Measurements from ENCODE around the gene WDR82. TPM values are rescaled to one million over a fixed set of nuclear protein-coding genes. Genes with fewer than 3 reads are reported as not detected.
"Not testable (repeated sequence)": the region's sequence is repeated elsewhere in the genome, so short reads cannot be mapped to it uniquely, and the experiment has no call there.

The WDR82 gene
- total and polyA plus RNA-seq, 12 donors, result 23.8 to 84.0 (median 54.4) TPM

DNA sequence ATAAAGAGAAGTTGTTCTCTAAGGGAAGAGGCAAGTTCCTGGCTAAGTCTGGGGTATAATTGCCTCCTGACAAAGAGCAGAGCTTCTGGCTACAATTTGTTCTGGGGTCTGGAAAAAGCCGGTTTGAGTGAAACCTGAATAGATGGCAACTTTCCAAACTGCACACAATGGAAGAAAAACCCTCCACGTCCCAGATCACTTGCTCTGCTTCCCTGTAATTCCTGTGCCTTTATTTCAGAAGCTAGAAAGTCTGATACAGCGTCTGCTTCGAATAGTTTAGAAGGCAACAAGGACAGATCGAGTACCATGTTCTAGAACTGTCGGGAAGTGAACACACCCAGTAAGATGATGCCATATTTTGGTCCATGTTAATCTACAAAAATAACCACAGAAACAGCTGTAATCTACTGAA, 1.6 kb upstream of the WDR82 start:
- intact Hi-C loops (cut with DNase I), result no loop called here
- H3K27me3 ChIP-seq, result no peaks in the 10 kb centered on the region
- peak in 2 of 7 donors; percentile 7 to 46 for DNase-seq
- H3K4me1 ChIP-seq (replicated peaks in 1 of 2), result peaks cover 25 to 50% of the 10 kb centered on the region in 2 donors
- TF ChIP-seq, protein P1, sequence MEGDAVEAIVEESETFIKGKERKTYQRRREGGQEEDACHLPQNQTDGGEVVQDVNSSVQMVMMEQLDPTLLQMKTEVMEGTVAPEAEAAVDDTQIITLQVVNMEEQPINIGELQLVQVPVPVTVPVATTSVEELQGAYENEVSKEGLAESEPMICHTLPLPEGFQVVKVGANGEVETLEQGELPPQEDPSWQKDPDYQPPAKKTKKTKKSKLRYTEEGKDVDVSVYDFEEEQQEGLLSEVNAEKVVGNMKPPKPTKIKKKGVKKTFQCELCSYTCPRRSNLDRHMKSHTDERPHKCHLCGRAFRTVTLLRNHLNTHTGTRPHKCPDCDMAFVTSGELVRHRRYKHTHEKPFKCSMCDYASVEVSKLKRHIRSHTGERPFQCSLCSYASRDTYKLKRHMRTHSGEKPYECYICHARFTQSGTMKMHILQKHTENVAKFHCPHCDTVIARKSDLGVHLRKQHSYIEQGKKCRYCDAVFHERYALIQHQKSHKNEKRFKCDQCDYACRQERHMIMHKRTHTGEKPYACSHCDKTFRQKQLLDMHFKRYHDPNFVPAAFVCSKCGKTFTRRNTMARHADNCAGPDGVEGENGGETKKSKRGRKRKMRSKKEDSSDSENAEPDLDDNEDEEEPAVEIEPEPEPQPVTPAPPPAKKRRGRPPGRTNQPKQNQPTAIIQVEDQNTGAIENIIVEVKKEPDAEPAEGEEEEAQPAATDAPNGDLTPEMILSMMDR (IDR thresholded peaks at IDR 0.05), result no peak
- TF ChIP-seq POLR2A (IDR thresholded peaks at IDR 0.05), result no peak
- H3K9me3 ChIP-seq (replicated peaks in 1 of 3), result no peaks in the 10 kb centered on the region
- no peaks in the 10 kb centered on the region for H3K36me3 ChIP-seq (replicated peaks in 1 of 2)
- WGBS, 4 donors, result 28 to 47% (median 42%) methylated on average over 6 of the region's 6 CpGs
- peak overlapping the region in 4 of 5 donors; percentile 29 to 100 (median 94) for H3K27ac ChIP-seq
- no peak overlapping the region for H3K4me3 ChIP-seq

DNA sequence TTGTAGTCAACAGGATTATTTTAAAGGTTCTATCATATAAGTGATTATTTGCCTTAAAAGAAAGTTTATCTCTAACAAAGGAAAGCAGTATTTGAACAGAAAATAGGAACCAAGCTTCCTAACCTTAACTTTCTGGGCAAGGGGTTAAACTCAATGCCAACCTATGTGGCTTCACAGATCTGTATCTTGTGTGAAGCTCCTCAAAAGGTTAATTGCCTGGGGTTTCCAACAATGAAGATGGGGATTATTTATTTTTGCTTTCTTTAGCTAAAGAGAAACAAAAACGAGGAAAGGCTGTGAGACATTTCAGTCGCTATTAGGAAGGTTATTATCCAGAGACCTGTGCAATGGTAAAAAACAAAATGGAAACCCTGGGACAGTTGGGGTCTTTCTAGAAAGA, 1.1 kb upstream of the WDR82 start:
- Histone ChIP-seq H3K27me3 (no peaks in the 10 kb centered on the region), H3K36me3 (replicated peaks in 1 of 2) (no peaks in the 10 kb centered on the region), H3K9me3 (replicated peaks in 1 of 3) (no peaks in the 10 kb centered on the region), H3K4me1 (replicated peaks in 1 of 2) (peaks cover 25 to 55% of the 10 kb centered on the region in 2 donors), H3K4me3 (no peak overlapping the region), H3K27ac (peak overlapping the region in 4 of 5 donors; percentile 29 to 100 (median 94))
- no peak for DNase-seq
- 26 to 38% (median 30%) methylated on average over 2 of the region's 2 CpGs for whole genome bisulfite sequencing, 4 donors
- intact Hi-C loops (cut with DNase I), result no loop called here
- TF ChIP-seq, protein P1 (IDR thresholded peaks at IDR 0.05), result no peak
- no peak for TF ChIP-seq POLR2A (IDR thresholded peaks at IDR 0.05)

DNA sequence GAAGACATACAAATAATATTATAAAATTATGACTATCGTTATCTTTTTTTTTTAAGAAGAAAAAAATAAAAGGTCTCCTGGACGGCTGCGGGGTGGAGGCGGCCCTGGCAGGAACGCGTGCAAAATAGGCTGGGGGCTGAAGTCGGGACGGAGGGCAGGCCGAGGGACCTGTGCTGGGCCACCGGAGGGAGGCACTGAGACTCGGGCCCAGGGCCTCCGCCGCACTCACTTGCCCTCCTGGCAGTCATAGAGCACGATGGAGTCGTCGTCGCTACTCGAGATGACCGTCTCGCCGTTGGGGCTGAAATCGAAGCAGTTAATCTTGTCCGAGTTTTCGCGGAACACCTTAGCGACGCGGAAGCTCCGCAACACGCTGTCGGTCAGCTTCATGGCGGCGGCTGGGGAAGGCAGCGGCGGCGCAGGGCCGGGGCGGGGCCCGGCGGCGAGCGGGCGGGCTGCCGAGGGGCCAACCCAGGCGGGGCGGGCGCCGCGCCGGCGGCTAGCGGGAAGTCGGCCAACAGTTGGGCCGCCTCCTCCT, 408 bp downstream of the WDR82 start:
- peak in 6 of 7 donors; percentile 47 to 80 (median 68) for DNase-seq
- no peak for TF ChIP-seq POLR2A (IDR thresholded peaks at IDR 0.05)
- TF ChIP-seq, protein P1 (IDR thresholded peaks at IDR 0.05), result peak in 5 of 6 experiments; percentile 20 to 56 (median 49)
- Histone ChIP-seq H3K36me3 (replicated peaks in 1 of 2) (peaks cover 0 to 4% of the 10 kb centered on the region in 2 donors), H3K27me3 (no peaks in the 10 kb centered on the region), H3K4me1 (replicated peaks in 1 of 2) (peaks cover 22 to 63% of the 10 kb centered on the region in 2 donors), H3K27ac (peak overlapping the region; percentile 27 to 100 (median 95)), H3K9me3 (replicated peaks in 1 of 3) (no peaks in the 10 kb centered on the region), H3K4me3 (peak overlapping the region; percentile 33 to 97 (median 74))
- WGBS, 4 donors, result 0% methylated on average over 15 to 54 of the region's 54 CpGs
- intact Hi-C loops (cut with DNase I), result no loop called here

DNA sequence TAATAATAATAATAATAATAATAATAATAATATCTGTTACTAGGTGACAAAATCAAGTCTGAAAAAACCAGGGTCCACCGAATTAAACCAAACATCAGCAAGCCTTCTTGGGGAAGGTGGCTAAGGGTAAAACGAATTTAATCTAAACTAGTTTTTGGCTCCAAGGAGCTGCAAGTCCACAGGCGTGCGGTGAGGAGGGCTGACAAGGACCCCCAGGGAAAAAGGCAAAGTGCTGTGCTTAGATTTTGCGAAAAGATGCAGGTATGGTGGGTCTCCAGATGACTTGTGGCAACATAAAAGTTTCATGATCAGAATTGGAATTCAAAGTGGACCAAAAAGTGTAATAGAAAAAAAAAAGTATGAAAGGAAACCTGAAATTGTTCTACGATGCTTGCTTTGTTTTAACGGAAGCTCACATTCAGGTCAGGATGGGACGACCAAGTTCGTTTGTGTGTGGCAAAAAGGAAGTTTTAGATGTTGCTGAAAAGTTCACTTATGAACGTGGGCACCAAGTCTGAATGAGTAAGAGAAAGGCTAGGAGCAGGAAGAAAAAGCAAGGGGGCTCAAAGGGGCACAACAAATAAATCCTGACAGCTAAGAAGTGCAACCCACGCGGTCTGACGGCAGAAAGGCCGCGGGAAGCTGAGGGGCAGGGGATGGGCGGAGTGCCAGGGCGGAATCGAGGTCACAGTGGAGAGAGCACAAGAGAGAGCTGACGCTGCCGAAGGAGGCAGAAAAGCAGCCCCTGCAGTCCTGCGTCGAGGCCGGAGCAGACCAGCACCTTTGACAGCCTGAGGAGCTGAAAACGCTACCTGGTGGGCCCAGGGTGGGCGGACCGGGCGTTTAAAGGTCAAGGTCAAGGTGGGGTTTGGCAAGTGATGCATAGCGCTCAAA, 1.1 kb downstream of the WDR82 start:
- 0 to 2% (median 1%) methylated on average over 28 of the region's 28 CpGs for WGBS, 4 donors
- intact Hi-C loops (cut with DNase I), result no loop called here
- Histone ChIP-seq H3K4me3 (peak overlapping the region; percentile 3 to 97 (median 62)), H3K4me1 (replicated peaks in 1 of 2) (peaks cover 22 to 63% of the 10 kb centered on the region in 2 donors), H3K27ac (peak overlapping the region; percentile 27 to 100 (median 95)), H3K9me3 (replicated peaks in 1 of 3) (no peaks in the 10 kb centered on the region), H3K27me3 (no peaks in the 10 kb centered on the region), H3K36me3 (replicated peaks in 1 of 2) (peaks cover 0 to 8% of the 10 kb centered on the region in 2 donors)
- peak; percentile 87 to 93 (median 92) for DNase-seq
- peak; percentile 67 to 89 for TF ChIP-seq POLR2A (IDR thresholded peaks at IDR 0.05)
- TF ChIP-seq, protein P1 (IDR thresholded peaks at IDR 0.05), result no peak

DNA sequence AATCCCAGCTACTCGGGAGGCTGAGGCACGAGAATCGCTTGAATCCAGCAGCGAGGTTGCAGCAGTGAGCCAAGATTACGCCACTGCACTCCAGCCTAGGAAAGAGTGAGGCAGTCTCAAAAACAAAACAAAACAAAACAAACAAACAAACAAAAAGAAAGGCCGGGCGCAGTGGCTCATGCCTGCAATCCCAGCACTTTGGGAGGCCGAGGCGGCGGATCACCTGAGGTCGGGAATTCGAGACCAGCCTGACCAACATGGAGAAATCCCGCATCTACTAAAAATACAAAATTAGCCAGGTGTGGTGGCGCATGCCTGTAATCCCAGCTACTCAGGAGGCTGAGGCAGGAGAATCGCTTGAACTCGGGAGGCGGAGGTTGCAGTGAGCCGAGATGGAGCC, 3.7 kb downstream of the WDR82 start:
- H3K27ac ChIP-seq; H3K4me3 ChIP-seq; H3K9me3 ChIP-seq (replicated peaks in 1 of 3); intact Hi-C loops (cut with DNase I); H3K27me3 ChIP-seq; H3K36me3 ChIP-seq (replicated peaks in 1 of 2): not testable (repeated sequence)
- DNase-seq, result peak in 1 of 7 donors; percentile 41
- WGBS, 4 donors, result 89 to 93% (median 92%) methylated on average over 18 of the region's 18 CpGs
- H3K4me1 ChIP-seq (replicated peaks in 1 of 2), result peaks cover 46 to 82% of the 10 kb centered on the region in 2 donors

All from adrenal gland (tissue), 12 donors.